Measurements from ENCODE around the gene NUDT3.
A peak's percentile ranks its signal among the peaks of the same experiment; 100 is the strongest.
"Not testable (repeated sequence)": the region's sequence is repeated elsewhere in the genome, so short reads cannot be mapped to it uniquely, and the experiment has no call there.

Gene NUDT3

GRCh38 chr6:34365781-34366638 lies 26.5 kb downstream of the NUDT3 start:
- peak in 1 of 2 donors; percentile 67 for DNase-seq

- not testable (repeated sequence) for DNase-seq
Observed at GRCh38 chr6:34363681-34364075, 28.8 kb downstream of the NUDT3 start.

GRCh38 chr6:34362909-34363680 lies 29.4 kb downstream of the NUDT3 start:
- DNase-seq: no peak

GRCh38 chr6:34362176-34362575 lies 30.3 kb downstream of the NUDT3 start:
- no peak for DNase-seq

- no peak for DNase-seq
Observed at GRCh38 chr6:34360556-34360955, 31.9 kb downstream of the NUDT3 start.

GRCh38 chr6:34359418-34360158 lies 32.9 kb downstream of the NUDT3 start:
- DNase-seq: no peak

- DNase-seq: no peak
Observed at GRCh38 chr6:34358389-34358905, 34.0 kb downstream of the NUDT3 start.

- DNase-seq: no peak
Observed at GRCh38 chr6:34357937-34358336, 34.5 kb downstream of the NUDT3 start.

- DNase-seq: no peak
Observed at GRCh38 chr6:34355889-34356288, 36.6 kb downstream of the NUDT3 start.

GRCh38 chr6:34354230-34354629 lies 38.2 kb downstream of the NUDT3 start:
- not testable (repeated sequence) for DNase-seq

- DNase-seq: not testable (repeated sequence)
Observed at GRCh38 chr6:34353530-34353929, 38.9 kb downstream of the NUDT3 start.

GRCh38 chr6:34352305-34352937 lies 40.0 kb downstream of the NUDT3 start:
- no peak for DNase-seq

GRCh38 chr6:34350934-34351217 lies 41.6 kb downstream of the NUDT3 start:
- no peak for DNase-seq

- DNase-seq: peak; percentile 53 to 70
Observed at GRCh38 chr6:34350137-34350933, 42.1 kb downstream of the NUDT3 start.

- DNase-seq: peak; percentile 16 to 73
Observed at GRCh38 chr6:34349211-34349610, 43.3 kb downstream of the NUDT3 start.

- DNase-seq: no peak
Observed at GRCh38 chr6:34347303-34347702, 45.2 kb downstream of the NUDT3 start.

- no peak for DNase-seq
Observed at GRCh38 chr6:34346175-34347119, 46.0 kb downstream of the NUDT3 start.

- no peak for DNase-seq
Observed at GRCh38 chr6:34343806-34344205, 48.7 kb downstream of the NUDT3 start.

GRCh38 chr6:34342247-34342646 lies 50.2 kb downstream of the NUDT3 start:
- DNase-seq: no peak

- DNase-seq: peak in 1 of 2 donors; percentile 39
Observed at GRCh38 chr6:34341481-34341971, 50.9 kb downstream of the NUDT3 start.

Measured in inflammatory macrophage treated with lipopolysaccharide for 1 hour (primary cell).